GM23248 (cell line): Measurements from ENCODE around the gene CDK4.

Experiments
- EZH2 ChIP-seq: fragments of 200-600 bp; sonication (generic); IDR thresholded peaks from 2 replicates; pipeline ENCODE4 v1.6.1; 2018; ENCODE audit warnings: antibody characterized with exemption, mild to moderate bottlenecking; ENCODE audit not compliant: insufficient read depth, poor library complexity, severe bottlenecking
- EZH2phosphoT487 ChIP-seq: fragments of 200-600 bp; sonication (generic); IDR thresholded peaks from 2 replicates; pipeline ENCODE4 v1.6.1; 2018; ENCODE audit warnings: antibody characterized with exemption, moderate library complexity, mild to moderate bottlenecking, low read depth; ENCODE audit not compliant: insufficient read depth

GRCh38 chr12:57782243-57782607 is 30.1 kb upstream of the CDK4 start:
- TF ChIP-seq EZH2 (no peak), EZH2phosphoT487 (no peak)
